SK-N-MC (cell line): ENCODE results near the gene GLI3.

Source experiments
- DNase-seq: peaks from one replicate; pipeline ENCODE4 v3.0.0-alpha.2; 2011; ENCODE audit warnings: low read depth, low spot score
- H3K27ac ChIP-seq: fragments of 200-600 bp; sonication (generic); 2 replicates; pipeline ENCODE4 v1.5.1; 2016; ENCODE audit warnings: mixed run types
- H3K36me3 ChIP-seq: fragments of 200-600 bp; sonication (generic); 2 replicates; pipeline ENCODE4 v1.6.1; 2017; ENCODE audit warnings: antibody characterized with exemption, low read length, mixed read lengths; ENCODE audit not compliant: insufficient read depth
- H3K4me3 ChIP-seq: fragments of 200-600 bp; sonication (generic); 2 replicates; pipeline ENCODE4 v1.5.1; 2016
- H3K9ac ChIP-seq: fragments of 200-600 bp; sonication (generic); 2 replicates; pipeline ENCODE4 v1.8.0; 2017; ENCODE audit warnings: mixed run types, mixed read lengths; ENCODE audit not compliant: insufficient read length
- H3K9me3 ChIP-seq: fragments of 200-600 bp; sonication (generic); 2 replicates; pipeline ENCODE4 v1.6.1; 2017; ENCODE audit warnings: low read depth, mild to moderate bottlenecking, antibody characterized with exemption, low read length, moderate library complexity, mixed read lengths
- EZH2 ChIP-seq: fragments of 200-600 bp; sonication (generic); IDR thresholded peaks from one replicate; pipeline ENCODE4 v1.6.1; 2017; ENCODE audit warnings: antibody characterized with exemption
- FOXP2 ChIP-seq: optimal IDR thresholded peaks from 2 replicates; pipeline ENCODE3; 2011; ENCODE audit warnings: mild to moderate bottlenecking, moderate library complexity; ENCODE audit not compliant: insufficient read depth; ENCODE audit errors: extremely low read length, control extremely low read depth
- POLR2AphosphoS5 ChIP-seq: IDR thresholded peaks from 2 replicates; pipeline ENCODE4 v1.6.1; 2012; ENCODE audit warnings: mild to moderate bottlenecking, low read depth, low read length, borderline replicate concordance

GLI3 gene

DNA sequence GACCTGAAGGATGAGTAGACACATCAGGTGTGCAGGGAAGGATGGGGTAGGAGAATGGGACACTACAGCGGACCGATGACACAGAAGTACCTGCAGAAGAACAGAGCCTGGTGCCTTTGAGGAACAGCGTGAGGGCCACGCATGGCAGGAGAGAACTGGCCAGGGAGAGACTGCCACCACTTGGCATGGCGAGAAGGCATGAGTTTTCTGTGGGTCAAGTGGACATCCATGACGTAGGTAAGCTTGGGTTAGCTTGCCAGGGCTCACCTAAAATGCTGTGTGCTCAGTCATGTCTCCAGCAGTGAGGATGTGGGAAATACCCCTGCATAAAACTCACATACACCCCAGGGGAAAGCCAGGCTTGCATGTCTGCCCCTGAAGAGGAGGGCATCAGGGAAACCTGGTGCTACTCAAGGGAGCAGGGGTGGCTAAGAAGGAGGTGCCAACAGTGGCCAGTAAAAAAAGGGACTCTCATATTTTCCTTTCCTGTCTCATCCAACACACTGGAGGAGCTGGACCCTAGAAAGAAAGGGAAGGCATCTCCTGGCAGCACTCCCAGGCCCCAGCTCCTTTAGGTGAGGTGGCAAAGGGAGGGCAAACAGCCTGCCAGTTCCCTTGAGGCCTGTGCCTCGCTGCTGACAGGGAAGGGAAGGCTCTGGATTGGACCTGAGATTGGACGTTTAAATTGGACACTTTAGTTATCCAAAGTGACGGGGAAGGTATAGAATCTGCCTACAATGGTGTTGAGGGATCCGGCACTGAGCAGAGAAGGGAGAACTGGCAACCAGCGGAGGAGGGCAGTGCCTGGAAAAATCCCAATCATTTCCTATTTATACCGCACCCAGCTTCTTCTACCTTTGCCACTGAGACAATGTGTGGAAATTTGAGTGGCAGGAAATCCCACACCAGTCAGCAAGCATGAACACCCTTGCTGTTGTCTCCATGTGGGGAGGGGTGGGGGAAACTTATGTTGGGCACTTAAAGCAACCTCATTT, 255.7 kb downstream of the GLI3 start:
- no peak overlapping the region for H3K9ac ChIP-seq
- TF ChIP-seq POLR2AphosphoS5 (no peak), FOXP2 (no peak), EZH2 (no peak)
- no peaks in the 10 kb centered on the region for H3K9me3 ChIP-seq
- DNase-seq = no peak
- no peak overlapping the region for H3K4me3 ChIP-seq
- no peaks in the 10 kb centered on the region for H3K36me3 ChIP-seq
- H3K27ac ChIP-seq = no peak overlapping the region

DNA sequence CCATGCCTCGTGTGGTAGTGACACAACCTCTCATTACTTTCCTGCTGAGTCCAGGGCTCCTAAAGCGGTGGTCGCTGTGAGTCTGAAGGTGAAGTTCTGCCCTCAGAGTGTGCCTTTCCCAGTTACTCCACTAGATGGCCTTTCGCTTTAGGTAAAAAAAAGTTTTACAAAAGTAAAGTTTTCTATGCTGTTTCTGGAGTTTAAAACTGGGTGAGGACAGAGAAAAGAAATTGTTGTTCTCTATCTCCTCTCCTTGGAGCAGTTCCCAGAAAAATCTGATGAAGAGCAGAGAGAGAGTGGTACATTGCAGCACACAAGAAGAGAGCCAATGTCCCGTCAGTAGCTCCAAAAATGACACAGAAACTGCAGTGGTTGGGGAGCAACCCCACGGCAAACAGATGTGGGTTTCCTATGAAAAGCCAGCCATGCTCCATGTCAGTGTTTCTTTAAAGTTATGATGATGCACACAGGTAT, 257.1 kb downstream of the GLI3 start:
- no peak for DNase-seq
- Histone ChIP-seq H3K4me3 (no peak overlapping the region), H3K9ac (no peak overlapping the region), H3K9me3 (no peaks in the 10 kb centered on the region), H3K27ac (no peak overlapping the region), H3K36me3 (no peaks in the 10 kb centered on the region)
- TF ChIP-seq EZH2 (no peak), FOXP2 (no peak), POLR2AphosphoS5 (no peak)

DNA sequence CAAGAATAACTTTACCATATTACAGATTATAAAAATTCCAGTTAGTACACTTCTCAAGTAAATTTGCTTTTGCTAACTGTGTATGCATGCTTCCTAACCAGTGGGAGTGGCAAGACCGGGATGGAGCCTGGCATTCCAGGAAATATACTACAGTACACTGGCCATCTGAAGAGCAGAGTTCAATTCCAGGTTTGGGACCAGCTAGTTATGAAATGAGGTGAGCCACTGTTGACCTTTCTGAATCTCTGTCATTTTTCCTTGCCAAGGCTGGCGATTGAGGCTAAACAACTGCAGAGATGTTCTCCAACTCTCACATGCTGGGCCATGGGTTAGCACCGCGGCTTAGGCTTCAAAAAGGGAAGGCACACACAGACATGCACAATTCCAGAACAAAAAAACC, 258.2 kb downstream of the GLI3 start:
- DNase-seq = no peak
- TF ChIP-seq EZH2 (no peak), FOXP2 (no peak), POLR2AphosphoS5 (no peak)
- no peak overlapping the region for H3K4me3 ChIP-seq
- no peak overlapping the region for H3K27ac ChIP-seq
- no peaks in the 10 kb centered on the region for H3K9me3 ChIP-seq
- no peaks in the 10 kb centered on the region for H3K36me3 ChIP-seq
- no peak overlapping the region for H3K9ac ChIP-seq

DNA sequence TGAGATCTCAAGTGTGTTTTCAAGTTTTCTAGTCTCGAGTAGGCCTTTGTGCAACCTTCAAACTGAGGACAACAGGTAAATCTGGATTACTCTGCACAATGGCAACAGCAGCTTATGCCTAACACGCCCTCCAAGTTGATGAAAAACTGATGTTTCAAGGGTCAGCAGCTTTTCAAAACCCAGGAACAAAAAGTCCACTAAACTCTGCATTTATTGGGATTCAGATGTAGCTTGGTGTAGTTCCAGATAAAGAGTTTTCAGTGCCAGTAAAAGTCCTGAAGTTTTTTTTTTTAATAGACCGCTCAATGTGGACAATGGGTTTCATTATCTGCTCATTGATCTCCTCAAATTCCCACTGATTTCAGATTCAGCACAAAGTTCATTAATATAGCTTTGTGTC, 259.3 kb downstream of the GLI3 start:
- no peak overlapping the region for H3K9ac ChIP-seq
- no peak for TF ChIP-seq POLR2AphosphoS5
- no peak for TF ChIP-seq FOXP2
- TF ChIP-seq EZH2 = no peak
- no peaks in the 10 kb centered on the region for H3K36me3 ChIP-seq
- H3K27ac ChIP-seq = no peak overlapping the region
- H3K4me3 ChIP-seq = no peak overlapping the region
- no peaks in the 10 kb centered on the region for H3K9me3 ChIP-seq
- DNase-seq = no peak

GRCh38 chr7:41977151-41977651, 259.8 kb downstream of the GLI3 start:
- DNase-seq = no peak
- Histone ChIP-seq H3K4me3 (no peak overlapping the region), H3K9ac (no peak overlapping the region), H3K27ac (no peak overlapping the region), H3K9me3 (no peaks in the 10 kb centered on the region), H3K36me3 (no peaks in the 10 kb centered on the region)
- no peak for TF ChIP-seq FOXP2
- TF ChIP-seq POLR2AphosphoS5 = no peak
- no peak for TF ChIP-seq EZH2

DNA sequence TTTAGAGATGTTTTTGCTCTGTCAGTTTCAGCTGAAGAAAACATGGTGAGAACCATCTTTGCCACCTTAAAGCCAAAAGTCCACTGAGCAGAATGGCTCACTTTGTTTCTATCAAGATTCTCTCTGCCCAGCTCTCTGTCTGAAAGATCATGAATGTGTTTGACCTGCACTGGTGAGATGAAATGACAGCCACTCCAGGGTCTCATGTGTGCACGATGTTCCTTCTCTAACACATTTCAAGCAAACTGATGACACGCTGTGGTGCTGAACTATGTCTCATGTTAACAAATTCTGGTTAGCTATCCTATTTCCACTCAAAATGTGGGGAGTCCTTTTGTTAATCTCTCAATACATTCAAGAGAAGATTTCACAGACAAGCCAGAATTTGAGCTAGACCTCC, 260.6 kb downstream of the GLI3 start:
- Histone ChIP-seq H3K9me3 (no peaks in the 10 kb centered on the region), H3K9ac (no peak overlapping the region), H3K27ac (no peak overlapping the region), H3K36me3 (no peaks in the 10 kb centered on the region), H3K4me3 (no peak overlapping the region)
- no peak for DNase-seq
- TF ChIP-seq EZH2 = no peak
- TF ChIP-seq FOXP2 = no peak
- TF ChIP-seq POLR2AphosphoS5 = no peak

DNA sequence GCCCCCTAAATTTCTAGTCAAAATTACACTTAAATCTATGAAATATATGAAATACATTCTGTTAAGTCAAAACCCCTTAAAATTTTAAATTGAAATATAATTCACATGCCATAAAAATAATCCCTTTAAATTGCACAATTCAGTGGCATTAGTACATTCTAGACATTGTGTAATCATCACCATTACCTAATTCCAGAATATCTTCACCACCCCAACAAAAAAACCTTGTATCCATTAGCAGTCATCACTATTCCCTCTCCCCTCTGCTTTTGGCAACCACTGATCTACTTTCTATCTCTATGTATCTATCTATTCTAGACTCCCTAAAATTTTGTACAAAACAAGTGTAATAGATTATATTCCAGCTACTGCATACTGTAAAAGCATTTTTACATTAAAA, 261.2 kb downstream of the GLI3 start:
- Histone ChIP-seq H3K27ac (no peak overlapping the region), H3K9ac (no peak overlapping the region), H3K9me3 (no peaks in the 10 kb centered on the region), H3K36me3 (no peaks in the 10 kb centered on the region), H3K4me3 (no peak overlapping the region)
- TF ChIP-seq FOXP2 = no peak
- DNase-seq = no peak

DNA sequence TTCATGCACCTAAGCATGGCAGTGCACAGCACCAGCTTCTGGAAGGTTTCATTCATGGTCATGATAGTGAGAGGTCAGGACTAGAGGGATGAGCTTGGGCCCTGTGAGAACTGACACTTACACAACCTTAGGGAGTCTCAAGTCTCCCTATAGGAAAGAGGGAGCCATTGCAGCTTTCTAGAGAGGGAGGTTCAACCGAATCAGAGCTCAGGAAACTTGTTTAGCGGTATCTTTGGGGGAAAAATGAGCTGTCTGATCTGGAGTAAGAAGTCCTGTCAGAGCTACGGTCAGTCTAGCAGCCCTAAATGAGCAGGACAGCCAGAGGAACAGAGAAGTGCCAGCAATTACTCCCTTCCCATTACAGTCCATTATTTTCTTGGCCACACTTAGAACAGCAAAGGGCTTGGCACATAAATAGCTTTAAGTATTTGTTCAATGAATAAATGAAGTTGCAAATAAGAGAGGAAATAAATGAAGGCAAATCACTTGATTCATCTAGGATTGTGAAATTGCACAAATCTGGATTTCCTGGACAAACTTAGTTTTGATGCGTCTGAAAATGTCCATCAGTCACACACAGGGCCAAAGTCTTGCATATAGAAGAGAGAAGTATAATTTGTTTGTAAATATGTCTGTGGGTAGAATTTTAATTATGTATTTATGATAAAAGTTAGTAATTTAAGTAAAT, 262.0 kb downstream of the GLI3 start:
- Histone ChIP-seq H3K36me3 (no peaks in the 10 kb centered on the region), H3K4me3 (no peak overlapping the region), H3K9ac (no peak overlapping the region), H3K27ac (no peak overlapping the region), H3K9me3 (no peaks in the 10 kb centered on the region)
- no peak for DNase-seq
- TF ChIP-seq POLR2AphosphoS5 (no peak), EZH2 (no peak), FOXP2 (no peak)
